ENCODE measurements around the gene PLXNA4. TPM values are rescaled to one million over a fixed set of nuclear protein-coding genes. Genes with fewer than 3 reads are reported as not detected.

PLXNA4 gene
- polyA plus RNA-seq, 1 donor (not counting 4 experiments of a cell fraction or from before 2014, with no cell fraction given): 0.01 TPM

DNA sequence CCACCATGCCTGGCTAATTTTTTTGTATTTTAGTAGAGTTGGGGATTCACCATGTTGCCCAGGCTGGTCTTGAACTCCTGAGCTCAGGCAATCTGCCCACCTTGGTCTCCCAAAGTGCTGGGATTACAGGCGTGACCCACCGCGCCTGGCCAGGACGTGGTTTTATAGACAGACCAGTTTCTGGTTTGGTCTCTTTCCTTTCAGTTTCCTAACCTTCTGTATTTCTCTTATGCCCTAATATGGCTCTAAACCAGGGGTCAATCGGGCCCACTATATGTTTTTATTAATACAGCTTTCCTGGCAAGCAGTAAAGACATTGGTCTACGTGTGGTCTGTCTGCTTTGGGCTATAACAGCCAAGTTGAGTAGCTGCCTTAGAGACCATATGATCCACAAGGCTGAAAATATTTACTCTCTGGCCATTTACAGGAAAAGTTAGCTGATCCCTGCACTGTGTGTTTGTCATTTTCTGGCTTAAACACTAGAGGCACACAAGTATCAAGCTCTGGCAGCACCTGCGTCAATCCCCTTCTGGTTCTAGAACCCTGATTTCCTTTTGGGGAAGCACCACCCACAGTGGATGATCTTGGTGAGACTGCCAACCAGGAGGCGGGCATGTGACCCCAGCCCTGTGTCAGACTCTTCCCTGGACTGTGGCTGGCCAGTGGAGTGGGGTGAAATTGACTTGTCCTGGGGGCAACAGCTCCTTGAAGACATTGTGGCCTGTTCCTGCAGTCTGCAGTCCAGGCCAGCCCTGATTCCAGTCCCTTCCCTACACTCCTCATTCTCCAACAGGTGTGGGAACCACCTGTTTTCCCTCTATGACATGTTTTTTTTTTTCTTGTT lies 497.2 kb downstream of the PLXNA4 start:
- no peak overlapping the region for H3K27ac ChIP-seq (ENCODE audit: control insufficient read depth, insufficient read depth, low read length)
- H3K4me2 ChIP-seq (ENCODE audit: control insufficient read depth, extremely low read depth, insufficient read depth, low read depth, low read length): no peak overlapping the region
- no peaks in the 10 kb centered on the region for H3K4me1 ChIP-seq (ENCODE audit: control insufficient read depth, extremely low read depth, insufficient read depth, low read length)
- no peak overlapping the region for H3K9ac ChIP-seq (ENCODE audit: control insufficient read depth, extremely low read depth, insufficient read depth, low read length)
- no peaks in the 10 kb centered on the region for H3K79me2 ChIP-seq (ENCODE audit: control insufficient read depth, insufficient read depth, low read length)
- no peak overlapping the region for H3K4me3 ChIP-seq (ENCODE audit: control insufficient read depth in 2 of 3, extremely low read depth in 1 of 3, insufficient read depth in 2 of 3, low read depth in 1 of 3, low read length in 3 of 3)
- H4K20me1 ChIP-seq (ENCODE audit: control insufficient read depth, extremely low read depth, insufficient read depth, low read length): no peaks in the 10 kb centered on the region
- H3K27me3 ChIP-seq (ENCODE audit: control insufficient read depth, extremely low read depth, insufficient read depth, low read length): peaks cover 49% of the 10 kb centered on the region
- H3K36me3 ChIP-seq (ENCODE audit: control insufficient read depth in 2 of 2, extremely low read depth in 1 of 2, insufficient read depth in 2 of 2, low read length in 2 of 2): no peaks in the 10 kb centered on the region
- dilution Hi-C loops (cut with MboI; ENCODE audit: extremely low pct_ligation_motif_present, low sequenced_read_pairs): no loop called here
- H3K9me1 ChIP-seq (ENCODE audit: control insufficient read depth, extremely low read depth, insufficient read depth, low read length): no peaks in the 10 kb centered on the region
- FAIRE-seq: no peak
- TF ChIP-seq EZH2 (IDR thresholded peaks at IDR 0.05; ENCODE audit: low read length): no peak
- TF ChIP-seq, protein P1, sequence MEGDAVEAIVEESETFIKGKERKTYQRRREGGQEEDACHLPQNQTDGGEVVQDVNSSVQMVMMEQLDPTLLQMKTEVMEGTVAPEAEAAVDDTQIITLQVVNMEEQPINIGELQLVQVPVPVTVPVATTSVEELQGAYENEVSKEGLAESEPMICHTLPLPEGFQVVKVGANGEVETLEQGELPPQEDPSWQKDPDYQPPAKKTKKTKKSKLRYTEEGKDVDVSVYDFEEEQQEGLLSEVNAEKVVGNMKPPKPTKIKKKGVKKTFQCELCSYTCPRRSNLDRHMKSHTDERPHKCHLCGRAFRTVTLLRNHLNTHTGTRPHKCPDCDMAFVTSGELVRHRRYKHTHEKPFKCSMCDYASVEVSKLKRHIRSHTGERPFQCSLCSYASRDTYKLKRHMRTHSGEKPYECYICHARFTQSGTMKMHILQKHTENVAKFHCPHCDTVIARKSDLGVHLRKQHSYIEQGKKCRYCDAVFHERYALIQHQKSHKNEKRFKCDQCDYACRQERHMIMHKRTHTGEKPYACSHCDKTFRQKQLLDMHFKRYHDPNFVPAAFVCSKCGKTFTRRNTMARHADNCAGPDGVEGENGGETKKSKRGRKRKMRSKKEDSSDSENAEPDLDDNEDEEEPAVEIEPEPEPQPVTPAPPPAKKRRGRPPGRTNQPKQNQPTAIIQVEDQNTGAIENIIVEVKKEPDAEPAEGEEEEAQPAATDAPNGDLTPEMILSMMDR (optimal IDR thresholded peaks at IDR 0.05 in 1 of 3, IDR thresholded peaks at IDR 0.05 in 1 of 3, conservative IDR thresholded peaks at IDR 0.05 in 1 of 3; ENCODE audit: extremely low read depth in 1 of 3, insufficient read depth in 2 of 3, low read length in 3 of 3): no peak
- no peaks in the 10 kb centered on the region for H3K9me3 ChIP-seq (ENCODE audit: control insufficient read depth, low read depth, low read length)
- H2AFZ ChIP-seq (ENCODE audit: control insufficient read depth, low read length): no peak overlapping the region
- DNase-seq (ENCODE audit: low read depth, low spot score): no peak

DNA sequence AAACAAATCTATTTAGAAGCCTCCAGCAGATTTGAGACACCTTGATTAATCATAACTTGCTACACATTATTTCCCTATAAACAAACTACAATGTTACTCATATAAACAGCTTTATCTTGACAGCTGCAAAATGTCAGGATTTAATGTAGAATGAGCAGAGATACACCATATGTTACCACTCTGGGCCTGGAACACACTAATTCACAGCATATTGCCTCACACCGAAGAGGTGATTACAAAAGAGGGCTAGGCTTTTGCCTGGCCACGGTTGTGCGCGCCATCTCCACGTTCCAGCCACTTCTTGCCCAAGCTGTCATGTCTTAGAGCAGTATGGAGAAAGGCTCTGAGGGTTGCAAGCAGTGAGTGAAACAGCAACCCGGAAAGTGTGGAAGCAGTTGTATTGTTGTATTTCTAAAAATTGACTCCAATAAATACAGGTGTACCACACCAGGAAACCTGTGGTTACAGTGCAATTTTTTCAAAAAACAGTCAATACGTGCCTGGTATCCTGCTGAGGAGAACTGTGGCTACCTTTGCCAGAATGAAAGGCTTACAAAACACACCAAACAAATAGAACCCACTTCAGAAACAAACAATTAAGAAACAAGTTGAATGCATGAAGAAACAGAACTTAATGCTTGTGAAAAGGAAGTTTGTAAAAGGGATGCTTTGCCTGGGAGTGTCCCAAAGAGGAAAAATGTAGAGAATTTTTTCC lies 498.1 kb downstream of the PLXNA4 start:
- dilution Hi-C loops (cut with MboI; ENCODE audit: extremely low pct_ligation_motif_present, low sequenced_read_pairs): no loop called here
- no peaks in the 10 kb centered on the region for H3K4me1 ChIP-seq (ENCODE audit: control insufficient read depth, extremely low read depth, insufficient read depth, low read length)
- DNase-seq (ENCODE audit: low read depth, low spot score) (no peak), FAIRE-seq (peak; percentile 13)
- H3K79me2 ChIP-seq (ENCODE audit: control insufficient read depth, insufficient read depth, low read length): no peaks in the 10 kb centered on the region
- no peak overlapping the region for H3K9ac ChIP-seq (ENCODE audit: control insufficient read depth, extremely low read depth, insufficient read depth, low read length)
- H3K4me2 ChIP-seq (ENCODE audit: control insufficient read depth, extremely low read depth, insufficient read depth, low read depth, low read length): no peak overlapping the region
- no peaks in the 10 kb centered on the region for H4K20me1 ChIP-seq (ENCODE audit: control insufficient read depth, extremely low read depth, insufficient read depth, low read length)
- H3K9me3 ChIP-seq (ENCODE audit: control insufficient read depth, low read depth, low read length): no peaks in the 10 kb centered on the region
- no peaks in the 10 kb centered on the region for H3K9me1 ChIP-seq (ENCODE audit: control insufficient read depth, extremely low read depth, insufficient read depth, low read length)
- H3K4me3 ChIP-seq (ENCODE audit: control insufficient read depth in 2 of 3, extremely low read depth in 1 of 3, insufficient read depth in 2 of 3, low read depth in 1 of 3, low read length in 3 of 3): no peak overlapping the region
- no peak overlapping the region for H3K27ac ChIP-seq (ENCODE audit: control insufficient read depth, insufficient read depth, low read length)
- no peaks in the 10 kb centered on the region for H3K36me3 ChIP-seq (ENCODE audit: control insufficient read depth in 2 of 2, extremely low read depth in 1 of 2, insufficient read depth in 2 of 2, low read length in 2 of 2)
- H3K27me3 ChIP-seq (ENCODE audit: control insufficient read depth, extremely low read depth, insufficient read depth, low read length): peaks cover 42% of the 10 kb centered on the region
- TF ChIP-seq, protein P1 (optimal IDR thresholded peaks at IDR 0.05 in 1 of 3, IDR thresholded peaks at IDR 0.05 in 1 of 3, conservative IDR thresholded peaks at IDR 0.05 in 1 of 3; ENCODE audit: extremely low read depth in 1 of 3, insufficient read depth in 2 of 3, low read length in 3 of 3): no peak
- TF ChIP-seq EZH2 (IDR thresholded peaks at IDR 0.05; ENCODE audit: low read length): no peak
- no peak overlapping the region for H2AFZ ChIP-seq (ENCODE audit: control insufficient read depth, low read length)

Measured in keratinocyte (primary cell).